DOHH2 (cell line): ENCODE data around the gene KMT2B.

Experiments
- EZH2phosphoT487 ChIP-seq: fragments of 200-600 bp; sonication (generic); IDR thresholded peaks from 2 replicates; pipeline ENCODE4 v1.6.1; 2017; ENCODE audit warnings: borderline replicate concordance, mild to moderate bottlenecking, antibody characterized with exemption, low read length, moderate library complexity, mixed read lengths
- TF ChIP-seq, protein P1 (sequence below): fragments of 200-600 bp; sonication (generic); IDR thresholded peaks from one replicate; pipeline ENCODE4 v1.5.1; 2014; ENCODE audit warnings: antibody characterized with exemption, mild to moderate bottlenecking, low read depth, low read length; ENCODE audit not compliant: poor library complexity, severe bottlenecking

DNA sequence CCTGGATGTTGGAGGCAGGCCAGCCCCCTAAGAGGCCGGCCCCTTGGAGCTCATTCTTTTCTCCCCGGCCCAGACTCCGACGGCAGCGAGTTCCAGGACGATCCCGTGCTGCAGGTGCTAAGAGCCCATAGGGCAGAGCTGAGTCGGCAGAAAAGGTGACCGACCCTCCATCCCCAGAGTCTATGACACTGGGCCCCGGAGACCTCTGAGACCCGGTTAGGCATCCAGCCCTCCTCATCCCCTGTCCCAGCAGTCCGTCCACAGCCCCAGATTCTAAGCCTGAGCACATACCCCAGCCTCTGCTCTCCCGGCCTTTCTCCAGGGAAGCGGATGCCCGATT, 50.2 kb downstream of the KMT2B start:
- TF ChIP-seq, protein P1, sequence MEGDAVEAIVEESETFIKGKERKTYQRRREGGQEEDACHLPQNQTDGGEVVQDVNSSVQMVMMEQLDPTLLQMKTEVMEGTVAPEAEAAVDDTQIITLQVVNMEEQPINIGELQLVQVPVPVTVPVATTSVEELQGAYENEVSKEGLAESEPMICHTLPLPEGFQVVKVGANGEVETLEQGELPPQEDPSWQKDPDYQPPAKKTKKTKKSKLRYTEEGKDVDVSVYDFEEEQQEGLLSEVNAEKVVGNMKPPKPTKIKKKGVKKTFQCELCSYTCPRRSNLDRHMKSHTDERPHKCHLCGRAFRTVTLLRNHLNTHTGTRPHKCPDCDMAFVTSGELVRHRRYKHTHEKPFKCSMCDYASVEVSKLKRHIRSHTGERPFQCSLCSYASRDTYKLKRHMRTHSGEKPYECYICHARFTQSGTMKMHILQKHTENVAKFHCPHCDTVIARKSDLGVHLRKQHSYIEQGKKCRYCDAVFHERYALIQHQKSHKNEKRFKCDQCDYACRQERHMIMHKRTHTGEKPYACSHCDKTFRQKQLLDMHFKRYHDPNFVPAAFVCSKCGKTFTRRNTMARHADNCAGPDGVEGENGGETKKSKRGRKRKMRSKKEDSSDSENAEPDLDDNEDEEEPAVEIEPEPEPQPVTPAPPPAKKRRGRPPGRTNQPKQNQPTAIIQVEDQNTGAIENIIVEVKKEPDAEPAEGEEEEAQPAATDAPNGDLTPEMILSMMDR = no peak
- no peak for TF ChIP-seq EZH2phosphoT487
